Measurements from ENCODE around the gene MRNIP.
A peak's percentile ranks its signal among the peaks of the same experiment; 100 is the strongest.

DNA sequence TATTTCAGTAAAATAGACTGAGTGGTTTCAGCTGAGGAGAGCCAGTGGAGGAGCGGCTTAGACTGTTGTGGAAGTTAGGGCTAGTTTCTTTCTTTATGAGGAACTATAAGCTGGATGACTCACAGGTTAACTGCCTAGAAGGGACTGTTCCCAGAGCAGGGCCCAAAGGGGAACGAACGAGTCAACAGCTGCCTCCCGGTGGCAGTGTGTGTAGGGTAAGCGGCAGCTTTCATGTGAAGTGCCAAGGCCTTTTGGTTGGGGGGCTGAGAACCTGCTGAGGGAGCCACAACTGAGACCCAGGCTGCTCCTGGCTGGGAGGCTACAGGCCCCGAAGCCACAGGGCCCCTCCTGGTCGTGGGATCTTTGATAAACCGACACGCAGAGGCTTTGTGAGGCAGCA lies 30.9 kb downstream of the MRNIP start:
- TF ChIP-seq EZH2 (IDR thresholded peaks at IDR 0.05; ENCODE audit: low read length, unreplicated experiment): no peak
- TF ChIP-seq, protein P1, sequence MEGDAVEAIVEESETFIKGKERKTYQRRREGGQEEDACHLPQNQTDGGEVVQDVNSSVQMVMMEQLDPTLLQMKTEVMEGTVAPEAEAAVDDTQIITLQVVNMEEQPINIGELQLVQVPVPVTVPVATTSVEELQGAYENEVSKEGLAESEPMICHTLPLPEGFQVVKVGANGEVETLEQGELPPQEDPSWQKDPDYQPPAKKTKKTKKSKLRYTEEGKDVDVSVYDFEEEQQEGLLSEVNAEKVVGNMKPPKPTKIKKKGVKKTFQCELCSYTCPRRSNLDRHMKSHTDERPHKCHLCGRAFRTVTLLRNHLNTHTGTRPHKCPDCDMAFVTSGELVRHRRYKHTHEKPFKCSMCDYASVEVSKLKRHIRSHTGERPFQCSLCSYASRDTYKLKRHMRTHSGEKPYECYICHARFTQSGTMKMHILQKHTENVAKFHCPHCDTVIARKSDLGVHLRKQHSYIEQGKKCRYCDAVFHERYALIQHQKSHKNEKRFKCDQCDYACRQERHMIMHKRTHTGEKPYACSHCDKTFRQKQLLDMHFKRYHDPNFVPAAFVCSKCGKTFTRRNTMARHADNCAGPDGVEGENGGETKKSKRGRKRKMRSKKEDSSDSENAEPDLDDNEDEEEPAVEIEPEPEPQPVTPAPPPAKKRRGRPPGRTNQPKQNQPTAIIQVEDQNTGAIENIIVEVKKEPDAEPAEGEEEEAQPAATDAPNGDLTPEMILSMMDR (conservative IDR thresholded peaks at IDR 0.05; ENCODE audit: low read depth, low read length): peak; percentile 14; the same call in 1 of the 2 replicates
- TF ChIP-seq EZH2phosphoT487 (IDR thresholded peaks at IDR 0.05; ENCODE audit: borderline replicate concordance, low read length): no peak
